Measurements from ENCODE around the gene MUC6.

Gene MUC6

DNA sequence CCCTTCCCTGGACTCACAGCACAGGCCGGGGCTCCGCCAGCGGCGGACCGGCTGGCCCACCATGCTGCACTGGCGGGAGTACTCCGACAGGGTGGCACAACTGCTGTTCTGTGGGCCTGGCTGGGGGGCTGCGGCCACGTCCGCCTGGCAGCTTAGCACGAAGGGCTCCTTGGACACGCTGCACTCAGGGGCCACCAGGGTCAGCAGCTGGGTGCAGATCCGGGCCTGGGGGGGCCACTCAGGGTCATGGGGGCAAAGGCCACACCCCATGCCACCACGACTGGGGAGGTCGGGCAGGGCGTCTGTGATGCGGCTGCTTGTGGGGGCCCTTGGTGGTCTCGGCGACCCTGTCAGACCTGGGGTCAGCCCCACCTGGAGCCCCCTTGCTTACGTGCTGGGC lies 6.0 kb downstream of the MUC6 start:
- TF ChIP-seq ZBTB7A (IDR thresholded peaks at IDR 0.05; ENCODE audit: low read depth) = no peak
- TF ChIP-seq, protein P1, sequence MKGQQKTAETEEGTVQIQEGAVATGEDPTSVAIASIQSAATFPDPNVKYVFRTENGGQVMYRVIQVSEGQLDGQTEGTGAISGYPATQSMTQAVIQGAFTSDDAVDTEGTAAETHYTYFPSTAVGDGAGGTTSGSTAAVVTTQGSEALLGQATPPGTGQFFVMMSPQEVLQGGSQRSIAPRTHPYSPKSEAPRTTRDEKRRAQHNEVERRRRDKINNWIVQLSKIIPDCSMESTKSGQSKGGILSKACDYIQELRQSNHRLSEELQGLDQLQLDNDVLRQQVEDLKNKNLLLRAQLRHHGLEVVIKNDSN (IDR thresholded peaks at IDR 0.05) = no peak

DNA sequence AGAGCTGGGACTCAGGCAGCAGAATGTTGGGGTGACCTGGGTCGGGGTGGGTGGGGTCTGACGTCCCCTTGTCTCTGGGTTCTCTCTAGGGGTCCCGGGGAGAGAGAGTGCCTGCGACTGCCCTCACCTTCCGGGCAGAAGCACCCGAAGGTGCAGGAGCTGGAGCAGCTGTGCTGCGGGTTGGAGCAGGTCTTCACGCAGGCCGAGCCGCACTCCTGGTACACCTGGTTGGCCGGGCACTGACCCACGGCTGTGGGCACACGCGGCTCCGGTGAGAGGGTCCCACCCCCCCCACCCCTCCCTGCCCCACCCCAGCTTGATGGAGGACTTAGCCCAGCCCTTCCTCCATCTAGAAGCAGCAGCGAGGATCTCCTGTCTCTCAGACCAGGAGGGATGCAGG lies 6.4 kb downstream of the MUC6 start:
- TF ChIP-seq EGR1 (IDR thresholded peaks at IDR 0.05) (no peak), ZBTB7A (IDR thresholded peaks at IDR 0.05; ENCODE audit: low read depth) (no peak), FOXM1 (IDR thresholded peaks at IDR 0.05; ENCODE audit: borderline replicate concordance, low read depth) (no peak), CEBPB (IDR thresholded peaks at IDR 0.05) (no peak), YY1 (IDR thresholded peaks at IDR 0.05; ENCODE audit: low read depth) (no peak), EP300 (IDR thresholded peaks at IDR 0.05; ENCODE audit: borderline replicate concordance) (no peak), CREB1 (IDR thresholded peaks at IDR 0.05; ENCODE audit: low read depth) (no peak), TEAD4 (IDR thresholded peaks at IDR 0.05) (no peak), TAF1 (IDR thresholded peaks at IDR 0.05; ENCODE audit: low read depth) (no peak)
- TF ChIP-seq, protein P1 (IDR thresholded peaks at IDR 0.05) = no peak

DNA sequence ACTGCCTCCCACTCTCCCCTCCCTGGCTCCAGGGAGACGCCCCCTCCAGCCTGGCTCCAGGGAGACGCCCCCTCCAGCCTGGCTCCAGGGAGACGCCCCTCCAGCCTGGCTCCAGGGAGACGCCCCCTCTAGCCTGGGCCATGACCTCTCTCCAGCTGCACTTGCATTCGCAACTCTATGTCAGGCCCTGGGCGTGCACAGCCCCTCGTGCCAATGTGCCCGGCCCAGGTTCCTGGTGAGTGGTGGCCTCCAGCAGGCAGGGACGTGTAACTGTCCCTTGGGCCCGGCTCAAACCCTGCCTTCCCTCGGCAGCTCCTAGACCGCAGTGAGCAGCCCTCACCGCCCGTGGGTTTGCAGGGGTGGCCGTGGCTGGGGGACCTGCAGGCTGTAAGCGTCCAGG lies 6.9 kb downstream of the MUC6 start:
- TF ChIP-seq YY1 (IDR thresholded peaks at IDR 0.05; ENCODE audit: low read depth) (no peak), EP300 (IDR thresholded peaks at IDR 0.05; ENCODE audit: borderline replicate concordance) (no peak), CREB1 (IDR thresholded peaks at IDR 0.05; ENCODE audit: low read depth) (no peak), ZBTB7A (IDR thresholded peaks at IDR 0.05; ENCODE audit: low read depth) (no peak), CEBPB (IDR thresholded peaks at IDR 0.05) (no peak), TAF1 (IDR thresholded peaks at IDR 0.05; ENCODE audit: low read depth) (no peak), RAD21 (IDR thresholded peaks at IDR 0.05; ENCODE audit: low read depth) (no peak), FOXM1 (IDR thresholded peaks at IDR 0.05; ENCODE audit: borderline replicate concordance, low read depth) (no peak), NFIC (IDR thresholded peaks at IDR 0.05) (no peak), TEAD4 (IDR thresholded peaks at IDR 0.05) (no peak), TCF12 (IDR thresholded peaks at IDR 0.05; ENCODE audit: low read depth) (no peak)
- TF ChIP-seq, protein P2, sequence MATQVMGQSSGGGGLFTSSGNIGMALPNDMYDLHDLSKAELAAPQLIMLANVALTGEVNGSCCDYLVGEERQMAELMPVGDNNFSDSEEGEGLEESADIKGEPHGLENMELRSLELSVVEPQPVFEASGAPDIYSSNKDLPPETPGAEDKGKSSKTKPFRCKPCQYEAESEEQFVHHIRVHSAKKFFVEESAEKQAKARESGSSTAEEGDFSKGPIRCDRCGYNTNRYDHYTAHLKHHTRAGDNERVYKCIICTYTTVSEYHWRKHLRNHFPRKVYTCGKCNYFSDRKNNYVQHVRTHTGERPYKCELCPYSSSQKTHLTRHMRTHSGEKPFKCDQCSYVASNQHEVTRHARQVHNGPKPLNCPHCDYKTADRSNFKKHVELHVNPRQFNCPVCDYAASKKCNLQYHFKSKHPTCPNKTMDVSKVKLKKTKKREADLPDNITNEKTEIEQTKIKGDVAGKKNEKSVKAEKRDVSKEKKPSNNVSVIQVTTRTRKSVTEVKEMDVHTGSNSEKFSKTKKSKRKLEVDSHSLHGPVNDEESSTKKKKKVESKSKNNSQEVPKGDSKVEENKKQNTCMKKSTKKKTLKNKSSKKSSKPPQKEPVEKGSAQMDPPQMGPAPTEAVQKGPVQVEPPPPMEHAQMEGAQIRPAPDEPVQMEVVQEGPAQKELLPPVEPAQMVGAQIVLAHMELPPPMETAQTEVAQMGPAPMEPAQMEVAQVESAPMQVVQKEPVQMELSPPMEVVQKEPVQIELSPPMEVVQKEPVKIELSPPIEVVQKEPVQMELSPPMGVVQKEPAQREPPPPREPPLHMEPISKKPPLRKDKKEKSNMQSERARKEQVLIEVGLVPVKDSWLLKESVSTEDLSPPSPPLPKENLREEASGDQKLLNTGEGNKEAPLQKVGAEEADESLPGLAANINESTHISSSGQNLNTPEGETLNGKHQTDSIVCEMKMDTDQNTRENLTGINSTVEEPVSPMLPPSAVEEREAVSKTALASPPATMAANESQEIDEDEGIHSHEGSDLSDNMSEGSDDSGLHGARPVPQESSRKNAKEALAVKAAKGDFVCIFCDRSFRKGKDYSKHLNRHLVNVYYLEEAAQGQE (IDR thresholded peaks at IDR 0.05; ENCODE audit: low read depth) = no peak
- TF ChIP-seq, protein P1 (IDR thresholded peaks at IDR 0.05) = no peak
- TF ChIP-seq, protein P3, sequence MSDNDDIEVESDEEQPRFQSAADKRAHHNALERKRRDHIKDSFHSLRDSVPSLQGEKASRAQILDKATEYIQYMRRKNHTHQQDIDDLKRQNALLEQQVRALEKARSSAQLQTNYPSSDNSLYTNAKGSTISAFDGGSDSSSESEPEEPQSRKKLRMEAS (IDR thresholded peaks at IDR 0.05) = no peak

DNA sequence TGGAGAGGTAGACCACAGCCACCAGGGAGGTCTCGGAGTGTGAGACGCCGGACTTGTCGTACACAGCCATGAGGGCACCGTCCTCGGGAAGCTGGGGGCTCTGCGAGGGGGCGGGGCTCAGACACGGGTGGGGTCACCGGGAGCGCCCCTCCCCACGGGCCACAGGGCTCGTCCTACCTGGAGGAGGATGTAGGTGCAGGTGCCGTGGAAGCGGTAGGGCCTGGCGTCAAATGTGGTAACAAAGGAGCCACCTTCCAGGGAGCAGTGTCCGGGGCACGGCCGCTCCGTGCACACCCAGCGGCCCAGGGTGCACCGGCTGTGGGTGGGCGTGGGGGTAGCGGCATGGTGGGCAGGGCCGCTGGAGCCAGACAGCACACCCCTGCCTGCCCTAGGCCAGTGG lies 7.5 kb downstream of the MUC6 start:
- TF ChIP-seq EGR1 (IDR thresholded peaks at IDR 0.05) (no peak), ZBTB7A (IDR thresholded peaks at IDR 0.05; ENCODE audit: low read depth) (no peak), CEBPB (IDR thresholded peaks at IDR 0.05) (no peak), EP300 (IDR thresholded peaks at IDR 0.05; ENCODE audit: borderline replicate concordance) (no peak), TCF12 (IDR thresholded peaks at IDR 0.05; ENCODE audit: low read depth) (no peak)
- TF ChIP-seq, protein P3 (IDR thresholded peaks at IDR 0.05) = no peak

DNA sequence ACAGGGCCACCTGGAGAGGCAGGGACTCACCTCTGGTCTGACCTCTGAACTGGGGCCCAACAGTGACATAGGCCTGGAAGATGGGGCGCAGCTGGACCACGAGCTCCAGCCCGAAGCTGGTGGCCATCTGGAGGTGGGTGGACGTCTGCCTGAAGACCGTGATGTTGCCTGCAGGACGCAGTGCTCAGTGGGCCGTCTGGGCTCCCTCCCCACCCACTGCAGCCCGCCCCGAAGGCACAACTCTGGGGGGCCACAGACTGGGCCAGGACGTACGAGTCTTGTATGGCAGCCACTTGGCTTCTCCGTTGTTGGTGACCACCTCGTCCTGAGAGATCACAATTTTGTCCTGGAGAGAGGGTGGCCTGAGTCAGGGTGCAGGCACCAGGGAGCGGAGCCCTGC lies 7.9 kb downstream of the MUC6 start:
- TF ChIP-seq CEBPB (IDR thresholded peaks at IDR 0.05) (no peak), TEAD4 (IDR thresholded peaks at IDR 0.05) (no peak), EP300 (IDR thresholded peaks at IDR 0.05; ENCODE audit: borderline replicate concordance) (no peak)
- TF ChIP-seq, protein P3 (IDR thresholded peaks at IDR 0.05) = no peak

DNA sequence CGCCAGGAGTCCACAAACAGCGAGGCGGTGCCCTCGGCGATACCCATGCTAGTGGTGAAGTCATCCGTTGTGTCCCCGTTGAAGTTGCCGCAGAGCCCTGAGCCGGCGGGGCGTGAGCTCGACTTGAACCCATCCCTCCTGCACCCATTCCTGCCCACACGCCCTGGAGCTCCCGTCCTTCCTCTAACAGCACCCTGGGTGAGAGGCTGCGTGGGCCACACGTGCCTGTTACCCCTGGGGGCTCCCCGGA lies 8.3 kb downstream of the MUC6 start:
- TF ChIP-seq TEAD4 (IDR thresholded peaks at IDR 0.05) (no peak), TAF1 (IDR thresholded peaks at IDR 0.05; ENCODE audit: low read depth) (no peak), ZBTB7A (IDR thresholded peaks at IDR 0.05; ENCODE audit: low read depth) (no peak), TCF12 (IDR thresholded peaks at IDR 0.05; ENCODE audit: low read depth) (no peak), FOXM1 (IDR thresholded peaks at IDR 0.05; ENCODE audit: borderline replicate concordance, low read depth) (no peak), YY1 (IDR thresholded peaks at IDR 0.05; ENCODE audit: low read depth) (no peak)
- TF ChIP-seq, protein P2 (IDR thresholded peaks at IDR 0.05; ENCODE audit: low read depth) = no peak
- TF ChIP-seq, protein P1 (IDR thresholded peaks at IDR 0.05) = no peak
- TF ChIP-seq, protein P3 (IDR thresholded peaks at IDR 0.05) = no peak

Data from Ishikawa (cell line).